H9 (cell line): ENCODE results near the gene NECTIN1. TPM values are rescaled to one million over a fixed set of nuclear protein-coding genes. Genes with fewer than 3 reads are reported as not detected.

Experiments used
- DNase-seq: peaks from one replicate; pipeline ENCODE4 v3.0.0-alpha.2; 2017
- H2AFZ ChIP-seq: one replicate; pipeline ENCODE4 v1.6.1; 2013; ENCODE audit warnings: mild to moderate bottlenecking, low read length, control low read depth, moderate library complexity
- H2AK5ac ChIP-seq: 2 replicates; pipeline ENCODE4 v1.6.1; 2013; ENCODE audit warnings: low read length, control low read depth, mixed read lengths; ENCODE audit not compliant: insufficient read length
- H2BK120ac ChIP-seq: one replicate; pipeline ENCODE4 v1.6.1; 2013; ENCODE audit warnings: low read depth, mild to moderate bottlenecking, low read length, control low read depth, inconsistent platforms; ENCODE audit not compliant: poor library complexity, severe bottlenecking
- H2BK12ac ChIP-seq: 2 replicates; pipeline ENCODE4 v1.6.1; 2013; ENCODE audit warnings: low read length, control low read depth, mixed read lengths, low read depth; ENCODE audit not compliant: insufficient read length
- H2BK15ac ChIP-seq: 2 replicates; pipeline ENCODE4 v1.6.1; 2013; ENCODE audit warnings: low read depth, low read length, control low read depth
- H2BK20ac ChIP-seq: one replicate; pipeline ENCODE4 v1.6.1; 2013; ENCODE audit warnings: low read depth, mild to moderate bottlenecking, low read length, control low read depth, inconsistent platforms; ENCODE audit not compliant: poor library complexity, severe bottlenecking
- H2BK5ac ChIP-seq: 2 replicates; pipeline ENCODE4 v1.6.1; 2013; ENCODE audit warnings: low read length, control low read depth, mixed read lengths; ENCODE audit not compliant: insufficient read length
- H3K14ac ChIP-seq: 2 replicates; pipeline ENCODE4 v1.6.1; 2013; ENCODE audit warnings: low read length, control low read depth; ENCODE audit not compliant: insufficient read depth
- H3K18ac ChIP-seq: 2 replicates; pipeline ENCODE4 v1.6.1; 2013; ENCODE audit warnings: low read depth, mild to moderate bottlenecking, mixed read lengths, low read length, control low read depth; ENCODE audit not compliant: insufficient read length
- H3K23ac ChIP-seq: 2 replicates; pipeline ENCODE4 v1.6.1; 2013; ENCODE audit warnings: low read length, control low read depth, mixed read lengths, low read depth; ENCODE audit not compliant: insufficient read length
- H3K23me2 ChIP-seq: 2 replicates; pipeline ENCODE4 v1.6.1; 2013; ENCODE audit warnings: low read depth, mild to moderate bottlenecking, mixed read lengths, low read length, control low read depth; ENCODE audit not compliant: insufficient read length, poor library complexity, severe bottlenecking
- H3K27ac ChIP-seq: 2 replicates; pipeline ENCODE4 v1.5.1; 2013; ENCODE audit warnings: low read length, control low read depth, mixed read lengths, low read depth; ENCODE audit not compliant: insufficient read length
- H3K27me3 ChIP-seq: 2 replicates; pipeline ENCODE4 v1.6.1; 2013; ENCODE audit warnings: low read length, control low read depth, inconsistent platforms; ENCODE audit not compliant: insufficient read depth
- H3K4ac ChIP-seq: 2 replicates; pipeline ENCODE4 v1.6.1; 2013; ENCODE audit warnings: low read depth, mild to moderate bottlenecking, control low read depth, inconsistent platforms, low read length, moderate library complexity
- H3K4me1 ChIP-seq: 2 replicates; pipeline ENCODE4 v1.6.1; 2013; ENCODE audit warnings: low read length, control low read depth, inconsistent platforms; ENCODE audit not compliant: insufficient read depth
- H3K4me2 ChIP-seq: 2 replicates; pipeline ENCODE4 v1.6.1; 2013; ENCODE audit warnings: low read length, control low read depth, mixed read lengths; ENCODE audit not compliant: insufficient read length, insufficient read depth
- H3K56ac ChIP-seq: 2 replicates; pipeline ENCODE4 v1.6.1; 2013; ENCODE audit warnings: low read depth, mild to moderate bottlenecking, mixed read lengths, low read length, control low read depth; ENCODE audit not compliant: insufficient read length
- H3K79me1 ChIP-seq: 2 replicates; pipeline ENCODE4 v1.6.1; 2013; ENCODE audit warnings: low read depth, mild to moderate bottlenecking, moderate library complexity, low read length, control low read depth, inconsistent platforms; ENCODE audit not compliant: insufficient read depth, poor library complexity, severe bottlenecking
- H3K79me2 ChIP-seq: 2 replicates; pipeline ENCODE4 v1.6.1; 2013; ENCODE audit warnings: low read length, control low read depth, inconsistent platforms; ENCODE audit not compliant: insufficient read depth
- H3K9ac ChIP-seq: 2 replicates; pipeline ENCODE4 v1.6.1; 2013; ENCODE audit warnings: low read length, control low read depth, mixed read lengths; ENCODE audit not compliant: insufficient read length; ENCODE audit errors: extremely low read depth
- H3K9me3 ChIP-seq: one replicate; pipeline ENCODE4 v1.6.1; 2013; ENCODE audit warnings: low read depth, low read length, inconsistent platforms; ENCODE audit not compliant: control insufficient read depth
- H3T11ph ChIP-seq: one replicate; pipeline ENCODE4 v1.6.1; 2013; ENCODE audit warnings: mild to moderate bottlenecking, low read length, control low read depth, inconsistent platforms
- H4K20me1 ChIP-seq: one replicate; pipeline ENCODE4 v1.6.1; 2013; ENCODE audit not compliant: control insufficient read depth, insufficient read length, insufficient read depth
- H4K5ac ChIP-seq: 2 replicates; pipeline ENCODE4 v1.6.1; 2013; ENCODE audit warnings: low read depth, mild to moderate bottlenecking, mixed read lengths, low read length, control low read depth; ENCODE audit not compliant: insufficient read length
- H4K8ac ChIP-seq: replicated peaks from 2 replicates; pipeline ENCODE4 v1.6.1; 2013; ENCODE audit warnings: low read length, control low read depth, mixed read lengths, low read depth; ENCODE audit not compliant: insufficient read length
- H4K91ac ChIP-seq: 2 replicates; pipeline ENCODE4 v1.6.1; 2013; ENCODE audit warnings: low read depth, mild to moderate bottlenecking, moderate library complexity, mixed read lengths, low read length, control low read depth; ENCODE audit not compliant: insufficient read length
- H3K27ac Mint-ChIP-seq, 3 experiments: 2 replicates in 2 of 3; 3 replicates in 1 of 3; pipeline ENCODE4 v1.8.0; 2020 to 2021; ENCODE audit warnings: mixed read lengths in 3 of 3, mild to moderate bottlenecking in 1 of 3, moderate library complexity in 1 of 3
- H3K27me3 Mint-ChIP-seq: 2 replicates; pipeline ENCODE4 v1.8.0; 2021; ENCODE audit warnings: low read depth, mild to moderate bottlenecking, moderate library complexity, mixed read lengths
- H3K36me3 Mint-ChIP-seq, 3 experiments: 2 replicates in 2 of 3; 3 replicates in 1 of 3; pipeline ENCODE4 v1.8.0; 2020 to 2021; ENCODE audit warnings: low read depth in 3 of 3, mixed read lengths in 3 of 3; ENCODE audit not compliant: insufficient read depth in 1 of 3
- H3K4me1 Mint-ChIP-seq, 2 experiments: 2 replicates each; pipeline ENCODE4 v1.8.0; 2020; ENCODE audit warnings: mixed read lengths in 2 of 2
- H3K4me3 Mint-ChIP-seq, 2 experiments: 2 replicates in 1 of 2; 3 replicates in 1 of 2; pipeline ENCODE4 v1.8.0; 2020 to 2021; ENCODE audit warnings: mild to moderate bottlenecking in 2 of 2, mixed read lengths in 2 of 2, moderate library complexity in 1 of 2
- H3K9me3 Mint-ChIP-seq, 2 experiments: 2 replicates in 1 of 2; 3 replicates in 1 of 2; pipeline ENCODE4 v1.8.0; 2020; ENCODE audit warnings: mild to moderate bottlenecking in 2 of 2, mixed read lengths in 2 of 2, moderate library complexity in 1 of 2
- WGBS: extraction: QIAGEN DNeasy Blood & Tissue Kit; methylation state at CpG from one replicate; pipeline ENCODE4 v1.1.7; 2013; ENCODE audit warnings: missing lambda C conversion rate, low lambda C conversion rate, mixed read lengths; ENCODE audit not compliant: insufficient read length; ENCODE audit errors: extremely low coverage; 5-methylcytosine and 5-hydroxymethylcytosine counted together
- total RNA-seq: library from RNA; stranded (reverse); gene quantifications from 2 replicates; pipeline ENCODE4 v1.2.1, GENCODE V29; 2021
- TF ChIP-seq, protein P1 (sequence below): fragments of 200-600 bp; sonication (generic); conservative IDR thresholded peaks from 3 replicates; pipeline ENCODE4 v1.8.0; 2021; ENCODE audit warnings: antibody characterized with exemption, mild to moderate bottlenecking

The NECTIN1 gene
- total RNA-seq, 1 experiment from 2014 or later: 113 TPM

DNA sequence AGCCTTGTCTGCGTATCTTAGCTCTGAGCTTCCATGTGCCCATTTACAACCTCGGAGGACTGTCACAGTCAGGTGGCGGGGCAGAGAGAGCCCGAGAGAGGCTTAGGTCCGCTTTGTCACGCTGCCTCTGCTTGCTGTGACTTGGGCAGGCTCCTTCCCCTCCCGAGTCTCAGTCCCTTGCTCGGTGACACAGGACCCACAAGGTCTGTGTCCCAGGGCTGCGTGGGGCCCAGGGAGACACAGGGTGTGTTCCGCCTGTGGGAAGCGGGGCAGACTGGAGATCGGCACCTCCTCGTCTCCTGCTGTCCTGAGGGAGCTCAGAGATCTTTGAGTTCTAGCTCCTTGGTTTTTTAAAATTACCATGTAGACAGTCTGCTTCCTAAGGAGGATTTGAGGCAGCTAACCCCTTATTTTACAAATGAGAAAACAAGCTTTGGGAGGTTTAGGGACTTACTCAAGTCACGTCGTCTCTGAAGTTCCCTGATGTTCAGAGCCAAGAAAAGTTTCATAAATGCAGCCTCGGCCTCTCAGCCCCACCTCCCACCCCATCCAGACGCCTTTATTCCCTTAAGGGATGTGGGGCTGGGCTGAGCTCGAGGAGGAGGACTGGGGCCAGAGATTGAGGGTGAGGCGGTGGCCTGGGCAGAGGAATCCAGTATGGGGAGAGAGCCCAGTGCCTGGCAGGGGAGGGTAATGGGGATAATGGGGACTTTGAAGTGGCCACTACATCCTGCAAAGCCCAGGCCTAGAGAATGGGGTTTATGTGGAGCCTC, 103.6 kb downstream of the NECTIN1 start:
- peaks cover 42 to 65% of the 10 kb centered on the region in 2 experiments for H3K4me1 Mint-ChIP-seq

More for the DNA sequence above, 103.6 kb downstream of the NECTIN1 start:
- no peak overlapping the region for H3K4me2 ChIP-seq
- H4K5ac ChIP-seq: no peak overlapping the region
- peak overlapping the region; percentile 7 for H3K18ac ChIP-seq
- no peak overlapping the region for H3K27ac Mint-ChIP-seq
- H3K9me3 Mint-ChIP-seq: no peaks in the 10 kb centered on the region
- H3K4me1 ChIP-seq: no peaks in the 10 kb centered on the region; the same call in 1 of the 2 replicates
- no peak overlapping the region for H2AFZ ChIP-seq
- H3K27me3 ChIP-seq: no peaks in the 10 kb centered on the region
- H3K79me1 ChIP-seq: no peaks in the 10 kb centered on the region
- no peak overlapping the region for H3K27ac ChIP-seq
- H2BK15ac ChIP-seq: no peak overlapping the region
- H2AK5ac ChIP-seq: no peak overlapping the region
- WGBS: no CpG with 5 or more reads among the region's 19 CpGs
- H3T11ph ChIP-seq: no peak overlapping the region
- no peak overlapping the region for H3K4me3 Mint-ChIP-seq
- H2BK20ac ChIP-seq: no peak overlapping the region
- no peaks in the 10 kb centered on the region for H3K23me2 ChIP-seq
- no peak overlapping the region for H3K9ac ChIP-seq
- 0 out of 2 replicates have a peak overlapping the region, but pooled peaks have one; percentile 37 for H3K14ac ChIP-seq
- peaks cover 18% of the 10 kb centered on the region for H3K27me3 Mint-ChIP-seq
- H2BK12ac ChIP-seq: no peak overlapping the region
- no peak overlapping the region for H2BK120ac ChIP-seq
- H4K91ac ChIP-seq: no peak overlapping the region
- H3K36me3 Mint-ChIP-seq: no peaks in the 10 kb centered on the region; a peak in 1 of 7 replicates
- no peak overlapping the region for H4K8ac ChIP-seq
- no peak overlapping the region for H3K4ac ChIP-seq
- H4K20me1 ChIP-seq: no peaks in the 10 kb centered on the region
- H3K56ac ChIP-seq: no peak overlapping the region
- H2BK5ac ChIP-seq: no peak overlapping the region
- H3K79me2 ChIP-seq: no peaks in the 10 kb centered on the region
- no peak overlapping the region for H3K23ac ChIP-seq
- peak; percentile 25 for DNase-seq
- no peaks in the 10 kb centered on the region for H3K9me3 ChIP-seq
- TF ChIP-seq, protein P1, sequence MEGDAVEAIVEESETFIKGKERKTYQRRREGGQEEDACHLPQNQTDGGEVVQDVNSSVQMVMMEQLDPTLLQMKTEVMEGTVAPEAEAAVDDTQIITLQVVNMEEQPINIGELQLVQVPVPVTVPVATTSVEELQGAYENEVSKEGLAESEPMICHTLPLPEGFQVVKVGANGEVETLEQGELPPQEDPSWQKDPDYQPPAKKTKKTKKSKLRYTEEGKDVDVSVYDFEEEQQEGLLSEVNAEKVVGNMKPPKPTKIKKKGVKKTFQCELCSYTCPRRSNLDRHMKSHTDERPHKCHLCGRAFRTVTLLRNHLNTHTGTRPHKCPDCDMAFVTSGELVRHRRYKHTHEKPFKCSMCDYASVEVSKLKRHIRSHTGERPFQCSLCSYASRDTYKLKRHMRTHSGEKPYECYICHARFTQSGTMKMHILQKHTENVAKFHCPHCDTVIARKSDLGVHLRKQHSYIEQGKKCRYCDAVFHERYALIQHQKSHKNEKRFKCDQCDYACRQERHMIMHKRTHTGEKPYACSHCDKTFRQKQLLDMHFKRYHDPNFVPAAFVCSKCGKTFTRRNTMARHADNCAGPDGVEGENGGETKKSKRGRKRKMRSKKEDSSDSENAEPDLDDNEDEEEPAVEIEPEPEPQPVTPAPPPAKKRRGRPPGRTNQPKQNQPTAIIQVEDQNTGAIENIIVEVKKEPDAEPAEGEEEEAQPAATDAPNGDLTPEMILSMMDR: no peak
